HepG2 (cell line): ENCODE data around the gene ACTRT2. TPM values are rescaled to one million over a fixed set of nuclear protein-coding genes. Genes with fewer than 3 reads are reported as not detected.

ENCODE experiments used
- ATAC-seq: fragments of 200-7000 bp; cut with Tn5 transposase; 3 replicates; pipeline ENCODE4 v1.9.1; 2020; ENCODE audit warnings: mild to moderate bottlenecking, moderate library complexity
- BruUV-seq: library from RNA; stranded (reverse); fragments of 400-500 nt; replicated peaks from 2 replicates; lab custom pipeline; 2021; lab: Mats Ljungman, UMichigan
- CTCF ChIA-PET: fragments of 300-600 bp; formaldehyde crosslinking; extraction: SDS; loops from one replicate; lab custom pipeline; 2021; ENCODE audit warnings: low total read pairs, inconsistent platforms, low intra/inter-chr PET ratio; lab: Yijun Ruan, JAX
- POLR2A ChIA-PET: fragments of 350-600 bp; sonication (Branson Sonifier 250); formaldehyde crosslinking; loops from one replicate; lab custom pipeline; 2020; ENCODE audit warnings: antibody characterized with exemption, inconsistent platforms; lab: Yijun Ruan, JAX
- DNase-seq: peaks from one replicate; pipeline ENCODE4 v3.0.0-alpha.2; 2015; ENCODE audit warnings: low spot score
- FAIRE-seq: peaks from 3 replicates; lab custom pipeline; 2011; peaks lifted over from hg19 to GRCh38; lab: Jason Lieb, UNC
- H2AFZ ChIP-seq: one replicate; pipeline ENCODE4 v1.6.1; 2011; ENCODE audit warnings: low read length, inconsistent platforms
- H3K27ac ChIP-seq: fragments of 300-600 bp; 3 replicates; pipeline ENCODE4 v1.8.0; 2011; ENCODE audit warnings: mixed run types, mild to moderate bottlenecking, mixed read lengths, low read length, inconsistent platforms; ENCODE audit not compliant: insufficient read depth; ENCODE audit errors: extremely low read length
- H3K27me3 ChIP-seq, 2 experiments: fragments of 200-600 bp in 1 of 2; 2 replicates in 1 of 2; 3 replicates in 1 of 2; pipeline versions ENCODE4 v1.6.0 to v1.8.0; 2011; ENCODE audit warnings: low read length in 2 of 2, mild to moderate bottlenecking in 2 of 2, moderate library complexity in 2 of 2, inconsistent platforms in 1 of 2; ENCODE audit not compliant: insufficient read depth in 2 of 2, control insufficient read depth in 1 of 2
- H3K36me3 ChIP-seq, 2 experiments: fragments of 200-600 bp in 1 of 2; replicated peaks in 1 of 2; 2 replicates in 1 of 2; 3 replicates in 1 of 2; pipeline versions ENCODE4 v1.5.1 to v1.8.0; 2011; ENCODE audit warnings: low read length in 2 of 2, inconsistent platforms in 1 of 2; ENCODE audit not compliant: insufficient read depth in 2 of 2, control insufficient read depth in 1 of 2
- H3K4me1 ChIP-seq: 2 replicates; pipeline ENCODE4 v1.5.1; 2012; ENCODE audit warnings: low read length, inconsistent platforms; ENCODE audit not compliant: insufficient read depth
- H3K4me2 ChIP-seq: 2 replicates; pipeline ENCODE4 v1.6.0; 2011; ENCODE audit warnings: low read depth, low read length, inconsistent platforms
- H3K4me3 ChIP-seq, 3 experiments: fragments of 200-600 bp in 1 of 3; sonication (generic), shearing (Covaris generic) in 1 of 3; replicated peaks in 1 of 3; 2 replicates each; pipeline ENCODE4 v1.5.1; 2011 to 2016; ENCODE audit warnings: low read length in 3 of 3, inconsistent platforms in 2 of 3, low read depth in 2 of 3, mild to moderate bottlenecking in 2 of 3, control low read depth in 1 of 3, mixed read lengths in 1 of 3; ENCODE audit not compliant: insufficient read depth in 1 of 3
- H3K79me2 ChIP-seq: one replicate; pipeline ENCODE4 v1.6.1; 2011; ENCODE audit warnings: low read length, inconsistent platforms; ENCODE audit not compliant: insufficient read depth
- H3K9ac ChIP-seq: 2 replicates; pipeline ENCODE4 v1.6.0; 2011; ENCODE audit warnings: mild to moderate bottlenecking, low read depth, low read length, inconsistent platforms; ENCODE audit not compliant: insufficient read depth
- H3K9me3 ChIP-seq: 2 replicates; pipeline ENCODE4 v1.5.1; 2012; ENCODE audit warnings: mild to moderate bottlenecking, low read length
- H4K20me1 ChIP-seq: 2 replicates; pipeline ENCODE4 v1.6.0; 2011; ENCODE audit warnings: inconsistent platforms, mild to moderate bottlenecking, low read length, moderate library complexity; ENCODE audit not compliant: insufficient read depth
- CBX5 ChIP-seq: sonication (generic); formaldehyde crosslinking; IDR thresholded peaks from 2 replicates; pipeline ENCODE4 v1.4.0; 2020; ENCODE audit warnings: missing genetic modification reagents, borderline replicate concordance
- FOXO1 ChIP-seq: sonication (generic); formaldehyde crosslinking; IDR thresholded peaks from 2 replicates; pipeline ENCODE4 v1.4.0; 2020; ENCODE audit warnings: missing genetic modification reagents
- KDM6A ChIP-seq: IDR thresholded peaks from 2 replicates; pipeline ENCODE4 v1.6.1; 2016; ENCODE audit warnings: low read depth
- MAFK ChIP-seq, 2 experiments: IDR thresholded peaks in 1 of 2; conservative IDR thresholded peaks in 1 of 2; 2 replicates each; pipeline ENCODE4 v1.6.1; 2011; ENCODE audit warnings: improper control_type of control experiment in 2 of 2, low read length in 2 of 2
- MLX ChIP-seq: IDR thresholded peaks from 2 replicates; pipeline ENCODE4 v1.6.1; 2016
- NCOR1 ChIP-seq: fragments of 200-600 bp; sonication (generic); IDR thresholded peaks from 2 replicates; pipeline ENCODE4 v1.7.0; 2017; ENCODE audit warnings: antibody characterized with exemption, low read length, borderline replicate concordance
- NR2C2 ChIP-seq: sonication (generic); formaldehyde crosslinking; IDR thresholded peaks from 2 replicates; pipeline ENCODE4 v1.4.0; 2020; ENCODE audit warnings: missing genetic modification reagents, mild to moderate bottlenecking, moderate library complexity, borderline replicate concordance
- PPARG ChIP-seq: conservative IDR thresholded peaks from 2 replicates; pipeline ENCODE4 v1.6.1; 2016; ENCODE audit warnings: missing biosample characterization, missing genetic modification reagents
- SCMH1 ChIP-seq: sonication (generic); formaldehyde crosslinking; IDR thresholded peaks from 2 replicates; pipeline ENCODE4 v1.9.0; 2021; ENCODE audit warnings: missing genetic modification reagents, mild to moderate bottlenecking, borderline replicate concordance
- ZNF205 ChIP-seq: IDR thresholded peaks from 2 replicates; pipeline ENCODE4 v1.6.1; 2018; ENCODE audit warnings: missing biosample characterization, missing genetic modification reagents
- ZNF543 ChIP-seq: sonication (generic); formaldehyde crosslinking; IDR thresholded peaks from 2 replicates; pipeline ENCODE4 v1.4.0; 2020; ENCODE audit warnings: mild to moderate bottlenecking, missing genetic modification reagents
- ZNF670 ChIP-seq: sonication (generic); formaldehyde crosslinking; IDR thresholded peaks from 2 replicates; pipeline ENCODE4 v1.8.0; 2022; ENCODE audit warnings: mild to moderate bottlenecking, missing genetic modification reagents, borderline replicate concordance
- ZNF83 ChIP-seq: sonication (generic); formaldehyde crosslinking; IDR thresholded peaks from 2 replicates; pipeline ENCODE4 v1.4.0; 2020; ENCODE audit warnings: missing genetic modification reagents, mild to moderate bottlenecking, borderline replicate concordance
- in situ Hi-C: cut with HindIII; loops from 2 replicates; pipeline ENCODE4 v1.10.0; 2017; ENCODE audit warnings: low pct_unique_long_range_greater_than_20kb; ENCODE audit not compliant: extremely low pct_ligation_motif_present
- intact Hi-C: fragments of 100-400 bp; cut with micrococcal nuclease; formaldehyde crosslinking; loops from one replicate; pipeline ENCODE4 v1.10.0; 2022; ENCODE audit not compliant: unreplicated experiment
- polyA plus RNA-seq, 8 experiments: library from polyadenylated mRNA; depleted of rRNA in 3 of 8; stranded (reverse) in 7 of 8; unstranded in 1 of 8; fragments of >200 nt; fragmentation: Illumina TruSeq in 4 of 8; extraction: Trizol in 4 of 8; gene quantifications; 2 replicates each; pipeline versions ENCODE4 v1.2.1 to v1.2.3, GENCODE V29; 2011 to 2016; ENCODE audit warnings: low read depth in 4 of 8, missing spikeins in 1 of 8, mixed read lengths in 1 of 8; ENCODE audit not compliant: insufficient read depth in 1 of 8
- total RNA-seq, 5 experiments: library from RNA; depleted of rRNA; stranded (reverse); fragments of >200 nt; fragmentation: Illumina TruSeq; extraction: Trizol; gene quantifications; 2 replicates each; pipeline ENCODE4 v1.2.3, GENCODE V29; 2016; ENCODE audit warnings: low read depth in 1 of 5
- TF ChIP-seq, protein P1 (sequence below): sonication (generic); formaldehyde crosslinking; IDR thresholded peaks from 2 replicates; pipeline ENCODE4 v1.4.0; 2020; ENCODE audit warnings: mild to moderate bottlenecking, low read depth, missing genetic modification reagents

The ACTRT2 gene
- total and polyA plus RNA-seq, 2 of the 13 experiments (the other 11 are each of a cell fraction or from before 2014, with no cell fraction given): not detected

DNA sequence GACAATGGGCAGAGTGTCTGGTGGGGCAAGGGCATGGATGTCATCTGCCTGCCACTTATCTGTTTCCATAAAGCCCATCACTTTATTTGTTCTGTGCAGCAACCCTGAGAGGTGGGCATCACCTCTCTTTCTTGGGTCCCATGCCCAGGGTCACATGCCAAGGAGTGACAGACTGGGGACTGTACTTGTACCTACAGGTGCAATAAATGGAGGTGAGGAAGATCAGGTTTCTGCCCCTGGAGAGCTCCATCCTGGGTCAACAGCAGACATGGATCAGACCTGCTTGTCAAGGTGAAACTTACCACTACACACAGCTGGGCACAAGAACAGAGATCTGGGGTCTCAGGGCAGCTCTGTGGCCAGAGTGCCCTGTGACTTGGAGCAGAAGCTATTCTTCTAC, 29.3 kb downstream of the ACTRT2 start:
- no peak overlapping the region for H2AFZ ChIP-seq
- no peak overlapping the region for H3K4me2 ChIP-seq
- H3K27me3 ChIP-seq: peaks cover 0 to 12% of the 10 kb centered on the region in 2 experiments; a peak in 2 of 5 replicates
- H4K20me1 ChIP-seq: no peaks in the 10 kb centered on the region
- in situ Hi-C loops (loop anchor here (25.0 kb wide), 1 partner anchor 237 kb away; no protein-coding TSS in a partner anchor), intact Hi-C loops (no loop called here)
- H3K4me1 ChIP-seq: no peaks in the 10 kb centered on the region
- no TSS peak for BruUV-seq
- CTCF ChIA-PET: no interaction called here
- FAIRE-seq: no peak
- H3K79me2 ChIP-seq: no peaks in the 10 kb centered on the region
- no peak overlapping the region for H3K9ac ChIP-seq
- TF ChIP-seq MLX (CRISPR knock-in tag) (no peak), ZNF670 (no peak), ZNF543 (CRISPR knock-in tag) (no peak), KDM6A (CRISPR knock-in tag) (no peak), NR2C2 (no peak), NCOR1 (no peak), ZNF205 (CRISPR knock-in tag) (no peak), FOXO1 (no peak), MAFK (conservative IDR thresholded peaks at IDR 0.05 in 1 of 2, IDR thresholded peaks at IDR 0.05 in 1 of 2; ENCODE audit: low read length in 2 of 2) (no peak), CBX5 (CRISPR knock-in tag) (no peak), PPARG (CRISPR knock-in tag) (no peak), ZNF83 (no peak), SCMH1 (CRISPR knock-in tag) (no peak)
- TF ChIP-seq, protein P1, sequence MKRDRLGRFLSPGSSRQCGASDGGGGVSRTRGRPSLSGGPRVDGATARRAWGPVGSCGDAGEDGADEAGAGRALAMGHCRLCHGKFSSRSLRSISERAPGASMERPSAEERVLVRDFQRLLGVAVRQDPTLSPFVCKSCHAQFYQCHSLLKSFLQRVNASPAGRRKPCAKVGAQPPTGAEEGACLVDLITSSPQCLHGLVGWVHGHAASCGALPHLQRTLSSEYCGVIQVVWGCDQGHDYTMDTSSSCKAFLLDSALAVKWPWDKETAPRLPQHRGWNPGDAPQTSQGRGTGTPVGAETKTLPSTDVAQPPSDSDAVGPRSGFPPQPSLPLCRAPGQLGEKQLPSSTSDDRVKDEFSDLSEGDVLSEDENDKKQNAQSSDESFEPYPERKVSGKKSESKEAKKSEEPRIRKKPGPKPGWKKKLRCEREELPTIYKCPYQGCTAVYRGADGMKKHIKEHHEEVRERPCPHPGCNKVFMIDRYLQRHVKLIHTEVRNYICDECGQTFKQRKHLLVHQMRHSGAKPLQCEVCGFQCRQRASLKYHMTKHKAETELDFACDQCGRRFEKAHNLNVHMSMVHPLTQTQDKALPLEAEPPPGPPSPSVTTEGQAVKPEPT (CRISPR knock-in tag): no peak
- TF ChIP-seq, all 625 proteins: peak for 0
- ATAC-seq (no peak), DNase-seq (no peak)
- POLR2A ChIA-PET: no interaction called here
- H3K36me3 ChIP-seq: no peaks in the 10 kb centered on the region
- H3K27ac ChIP-seq: no peak overlapping the region
- H3K9me3 ChIP-seq: no peaks in the 10 kb centered on the region
- no peak overlapping the region for H3K4me3 ChIP-seq
